HepG2 (cell line): ENCODE results near the gene EYA4. TPM values are rescaled to one million over a fixed set of nuclear protein-coding genes. Genes with fewer than 3 reads are reported as not detected.
A peak's percentile ranks its signal among the peaks of the same experiment; 100 is the strongest.

Experiments used
- ATAC-seq: fragments of 200-7000 bp; cut with Tn5 transposase; 3 replicates; pipeline ENCODE4 v1.9.1; 2020; ENCODE audit warnings: mild to moderate bottlenecking, moderate library complexity
- BruUV-seq: library from RNA; stranded (reverse); fragments of 400-500 nt; replicated peaks from 2 replicates; lab custom pipeline; 2021; lab: Mats Ljungman, UMichigan
- CTCF ChIA-PET: fragments of 300-600 bp; formaldehyde crosslinking; extraction: SDS; loops from one replicate; lab custom pipeline; 2021; ENCODE audit warnings: low total read pairs, inconsistent platforms, low intra/inter-chr PET ratio; lab: Yijun Ruan, JAX
- POLR2A ChIA-PET: fragments of 350-600 bp; sonication (Branson Sonifier 250); formaldehyde crosslinking; loops from one replicate; lab custom pipeline; 2020; ENCODE audit warnings: antibody characterized with exemption, inconsistent platforms; lab: Yijun Ruan, JAX
- DNase-seq: peaks from one replicate; pipeline ENCODE4 v3.0.0-alpha.2; 2015; ENCODE audit warnings: low spot score
- FAIRE-seq: peaks from 3 replicates; lab custom pipeline; 2011; peaks lifted over from hg19 to GRCh38; lab: Jason Lieb, UNC
- H2AFZ ChIP-seq: one replicate; pipeline ENCODE4 v1.6.1; 2011; ENCODE audit warnings: low read length, inconsistent platforms
- H3K27ac ChIP-seq: fragments of 300-600 bp; 3 replicates; pipeline ENCODE4 v1.8.0; 2011; ENCODE audit warnings: mixed run types, mild to moderate bottlenecking, mixed read lengths, low read length, inconsistent platforms; ENCODE audit not compliant: insufficient read depth; ENCODE audit errors: extremely low read length
- H3K27me3 ChIP-seq, 2 experiments: fragments of 200-600 bp in 1 of 2; 2 replicates in 1 of 2; 3 replicates in 1 of 2; pipeline versions ENCODE4 v1.6.0 to v1.8.0; 2011; ENCODE audit warnings: low read length in 2 of 2, mild to moderate bottlenecking in 2 of 2, moderate library complexity in 2 of 2, inconsistent platforms in 1 of 2; ENCODE audit not compliant: insufficient read depth in 2 of 2, control insufficient read depth in 1 of 2
- H3K36me3 ChIP-seq, 2 experiments: fragments of 200-600 bp in 1 of 2; replicated peaks in 1 of 2; 2 replicates in 1 of 2; 3 replicates in 1 of 2; pipeline versions ENCODE4 v1.5.1 to v1.8.0; 2011; ENCODE audit warnings: low read length in 2 of 2, inconsistent platforms in 1 of 2; ENCODE audit not compliant: insufficient read depth in 2 of 2, control insufficient read depth in 1 of 2
- H3K4me1 ChIP-seq: 2 replicates; pipeline ENCODE4 v1.5.1; 2012; ENCODE audit warnings: low read length, inconsistent platforms; ENCODE audit not compliant: insufficient read depth
- H3K4me2 ChIP-seq: 2 replicates; pipeline ENCODE4 v1.6.0; 2011; ENCODE audit warnings: low read depth, low read length, inconsistent platforms
- H3K4me3 ChIP-seq, 3 experiments: fragments of 200-600 bp in 1 of 3; sonication (generic), shearing (Covaris generic) in 1 of 3; replicated peaks in 1 of 3; 2 replicates each; pipeline ENCODE4 v1.5.1; 2011 to 2016; ENCODE audit warnings: low read length in 3 of 3, inconsistent platforms in 2 of 3, low read depth in 2 of 3, mild to moderate bottlenecking in 2 of 3, control low read depth in 1 of 3, mixed read lengths in 1 of 3; ENCODE audit not compliant: insufficient read depth in 1 of 3
- H3K79me2 ChIP-seq: one replicate; pipeline ENCODE4 v1.6.1; 2011; ENCODE audit warnings: low read length, inconsistent platforms; ENCODE audit not compliant: insufficient read depth
- H3K9ac ChIP-seq: 2 replicates; pipeline ENCODE4 v1.6.0; 2011; ENCODE audit warnings: mild to moderate bottlenecking, low read depth, low read length, inconsistent platforms; ENCODE audit not compliant: insufficient read depth
- H3K9me3 ChIP-seq: 2 replicates; pipeline ENCODE4 v1.5.1; 2012; ENCODE audit warnings: mild to moderate bottlenecking, low read length
- H4K20me1 ChIP-seq: 2 replicates; pipeline ENCODE4 v1.6.0; 2011; ENCODE audit warnings: inconsistent platforms, mild to moderate bottlenecking, low read length, moderate library complexity; ENCODE audit not compliant: insufficient read depth
- AFF4 ChIP-seq: sonication (generic); formaldehyde crosslinking; IDR thresholded peaks from 2 replicates; pipeline ENCODE4 v1.4.0; 2020; ENCODE audit warnings: missing genetic modification reagents
- CEBPB ChIP-seq: IDR thresholded peaks from 2 replicates; pipeline ENCODE4 v1.6.1; 2011; ENCODE audit warnings: low read depth, low read length, improper control_type of control experiment, borderline replicate concordance
- GATAD2A ChIP-seq: IDR thresholded peaks from 2 replicates; pipeline ENCODE4 v1.6.1; 2016
- NFKBIZ ChIP-seq: IDR thresholded peaks from 2 replicates; pipeline ENCODE4 v1.6.1; 2018; ENCODE audit warnings: missing genetic modification reagents, missing compliant biosample characterization
- SMAD9 ChIP-seq: sonication (generic); formaldehyde crosslinking; IDR thresholded peaks from 2 replicates; pipeline ENCODE4 v1.5.1; 2020; ENCODE audit warnings: mild to moderate bottlenecking, missing genetic modification reagents
- ZNF350 ChIP-seq: sonication (generic); formaldehyde crosslinking; IDR thresholded peaks from 2 replicates; pipeline ENCODE4 v1.4.0; 2020; ENCODE audit warnings: mild to moderate bottlenecking, low read depth, missing genetic modification reagents, borderline replicate concordance
- WGBS: methylation state at CpG from one replicate; pipeline ENCODE4 v1.1.6; 2017; ENCODE audit warnings: low lambda C conversion rate; 5-methylcytosine and 5-hydroxymethylcytosine counted together
- in situ Hi-C: cut with HindIII; loops from 2 replicates; pipeline ENCODE4 v1.10.0; 2017; ENCODE audit warnings: low pct_unique_long_range_greater_than_20kb; ENCODE audit not compliant: extremely low pct_ligation_motif_present
- intact Hi-C: fragments of 100-400 bp; cut with micrococcal nuclease; formaldehyde crosslinking; loops from one replicate; pipeline ENCODE4 v1.10.0; 2022; ENCODE audit not compliant: unreplicated experiment
- polyA plus RNA-seq, 8 experiments: library from polyadenylated mRNA; depleted of rRNA in 3 of 8; stranded (reverse) in 7 of 8; unstranded in 1 of 8; fragments of >200 nt; fragmentation: Illumina TruSeq in 4 of 8; extraction: Trizol in 4 of 8; gene quantifications; 2 replicates each; pipeline versions ENCODE4 v1.2.1 to v1.2.3, GENCODE V29; 2011 to 2016; ENCODE audit warnings: low read depth in 4 of 8, missing spikeins in 1 of 8, mixed read lengths in 1 of 8; ENCODE audit not compliant: insufficient read depth in 1 of 8
- total RNA-seq, 5 experiments: library from RNA; depleted of rRNA; stranded (reverse); fragments of >200 nt; fragmentation: Illumina TruSeq; extraction: Trizol; gene quantifications; 2 replicates each; pipeline ENCODE4 v1.2.3, GENCODE V29; 2016; ENCODE audit warnings: low read depth in 1 of 5

The EYA4 gene
- total and polyA plus RNA-seq, 2 of the 13 experiments (the other 11 are each of a cell fraction or from before 2014, with no cell fraction given), result not detected

- POLR2A ChIA-PET, result no interaction called here
- Histone ChIP-seq H4K20me1 (no peaks in the 10 kb centered on the region), H3K4me3 (no peak overlapping the region), H3K79me2 (no peaks in the 10 kb centered on the region), H3K4me1 (no peaks in the 10 kb centered on the region), H3K4me2 (no peak overlapping the region), H3K27me3 (no peaks in the 10 kb centered on the region), H2AFZ (no peak overlapping the region), H3K36me3 (no peaks in the 10 kb centered on the region), H3K9ac (no peak overlapping the region), H3K9me3 (no peaks in the 10 kb centered on the region), H3K27ac (no peak overlapping the region)
- intact Hi-C loops, result no loop called here
- no TSS peak for BruUV-seq
- FAIRE-seq (no peak), DNase-seq (no peak), ATAC-seq (no peak)
- 1% methylated on average over 3 of the region's 3 CpGs for WGBS
- CTCF ChIA-PET, result no interaction called here
- in situ Hi-C loops, result no loop called here
- TF ChIP-seq NFKBIZ (CRISPR knock-in tag), result no peak
- TF ChIP-seq SMAD9 (CRISPR knock-in tag), result no peak
- peak; percentile 55 for TF ChIP-seq CEBPB
- no peak for TF ChIP-seq GATAD2A (CRISPR knock-in tag)
- TF ChIP-seq AFF4 (CRISPR knock-in tag), result no peak
- no peak for TF ChIP-seq ZNF350 (CRISPR knock-in tag)
Measured at GRCh38 chr6:133309579-133309978, 68.4 kb downstream of the EYA4 start.
